Measurements from ENCODE around the gene ATP6V1B1.
"Not testable (repeated sequence)": the region's sequence is repeated elsewhere in the genome, so short reads cannot be mapped to it uniquely, and the experiment has no call there.

Gene ATP6V1B1

GRCh38 chr2:70994699-70995425, 59.2 kb downstream of the ATP6V1B1 start, which contains the start of gene TEX261:
TEX261 (minus strand) TSS chr2:70994873; CDS start chr2:70994757, 116 bp downstream.
- ATAC-seq = peak; percentile 99
- TF ChIP-seq ZNF565 (CRISPR knock-in tag; conservative IDR thresholded peaks at IDR 0.05; ENCODE audit: low read depth) (no peak), ARNTL (CRISPR knock-in tag; IDR thresholded peaks at IDR 0.05; ENCODE audit: borderline replicate concordance, low read depth) (no peak), CSRNP3 (CRISPR knock-in tag; IDR thresholded peaks at IDR 0.05) (no peak), CREB5 (CRISPR knock-in tag; IDR thresholded peaks at IDR 0.05; ENCODE audit: low read depth) (no peak), SNAI2 (CRISPR knock-in tag; IDR thresholded peaks at IDR 0.05) (no peak), ZFP30 (CRISPR knock-in tag; IDR thresholded peaks at IDR 0.05) (no peak), RARB (CRISPR knock-in tag; IDR thresholded peaks at IDR 0.05) (no peak), ZNF8 (CRISPR knock-in tag; IDR thresholded peaks at IDR 0.05) (no peak), POU6F1 (CRISPR knock-in tag; IDR thresholded peaks at IDR 0.05; ENCODE audit: borderline replicate concordance, low read depth) (no peak), PPARA (CRISPR knock-in tag; IDR thresholded peaks at IDR 0.05; ENCODE audit: borderline replicate concordance) (no peak), CSDC2 (CRISPR knock-in tag; IDR thresholded peaks at IDR 0.05) (no peak), TCF4 (CRISPR knock-in tag; IDR thresholded peaks at IDR 0.05; ENCODE audit: borderline replicate concordance) (no peak), GLIS3 (CRISPR knock-in tag; IDR thresholded peaks at IDR 0.05) (no peak), ZC3H10 (CRISPR knock-in tag; IDR thresholded peaks at IDR 0.05) (no peak), BACH2 (CRISPR knock-in tag; IDR thresholded peaks at IDR 0.05; ENCODE audit: borderline replicate concordance) (no peak), TSHZ2 (CRISPR knock-in tag; IDR thresholded peaks at IDR 0.05) (no peak), ZFP3 (CRISPR knock-in tag; IDR thresholded peaks at IDR 0.05) (no peak)

GRCh38 chr2:70995426-70995729, 59.7 kb downstream of the ATP6V1B1 start:
- peak; percentile 79 for ATAC-seq
- TF ChIP-seq TCF4 (CRISPR knock-in tag; IDR thresholded peaks at IDR 0.05; ENCODE audit: borderline replicate concordance) (no peak), POU6F1 (CRISPR knock-in tag; IDR thresholded peaks at IDR 0.05; ENCODE audit: borderline replicate concordance, low read depth) (no peak), OSR1 (CRISPR knock-in tag; IDR thresholded peaks at IDR 0.05) (no peak), BACH2 (CRISPR knock-in tag; IDR thresholded peaks at IDR 0.05; ENCODE audit: borderline replicate concordance) (no peak), CSDC2 (CRISPR knock-in tag; IDR thresholded peaks at IDR 0.05) (no peak), ZFP30 (CRISPR knock-in tag; IDR thresholded peaks at IDR 0.05) (no peak), ISL1 (CRISPR knock-in tag; IDR thresholded peaks at IDR 0.05) (no peak), CSRNP3 (CRISPR knock-in tag; IDR thresholded peaks at IDR 0.05) (no peak)

GRCh38 chr2:70998885-70999284, 63.2 kb downstream of the ATP6V1B1 start:
- ATAC-seq = not testable (repeated sequence)
